NCI-H774 (cell line): ENCODE results near the gene ZNF536.
"Not testable (repeated sequence)": the region's sequence is repeated elsewhere in the genome, so short reads cannot be mapped to it uniquely, and the experiment has no call there.

ENCODE experiments used
- DNase-seq: peaks from one replicate; lab custom pipeline; 2025; lab: John Stamatoyannopoulos, UW

Gene ZNF536

DNA sequence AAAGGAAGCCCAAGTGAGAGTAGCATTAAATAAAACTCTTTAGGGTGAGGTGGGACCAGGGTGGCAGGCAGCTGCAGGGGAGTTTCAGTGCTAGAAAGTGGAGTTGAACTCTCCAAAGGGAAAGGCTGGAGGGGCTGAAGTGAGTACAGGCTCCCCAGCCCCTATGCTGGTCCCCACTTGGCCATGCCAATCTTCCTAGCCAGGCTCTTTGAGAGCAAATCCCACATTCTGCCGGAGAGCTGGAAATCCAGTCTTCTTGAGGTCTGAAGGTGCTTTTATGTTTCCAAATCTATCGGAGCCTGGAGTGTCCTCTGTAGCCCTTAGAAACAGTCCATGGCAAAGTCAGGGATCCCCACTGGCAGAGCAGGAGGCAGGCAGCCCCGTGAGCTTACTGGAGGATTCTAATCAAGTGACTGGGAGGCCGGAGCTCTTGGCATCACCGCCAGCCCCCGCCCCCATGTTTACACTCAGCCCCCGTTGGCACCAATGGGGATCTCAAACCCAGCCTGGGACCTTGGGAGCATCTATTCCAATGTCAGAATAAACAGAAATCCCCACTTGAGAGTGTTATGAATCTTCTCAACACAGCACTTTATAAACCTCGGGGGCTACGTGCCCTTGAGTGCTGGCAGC is 18.3 kb downstream of the ZNF536 start:
- no peak for DNase-seq

DNA sequence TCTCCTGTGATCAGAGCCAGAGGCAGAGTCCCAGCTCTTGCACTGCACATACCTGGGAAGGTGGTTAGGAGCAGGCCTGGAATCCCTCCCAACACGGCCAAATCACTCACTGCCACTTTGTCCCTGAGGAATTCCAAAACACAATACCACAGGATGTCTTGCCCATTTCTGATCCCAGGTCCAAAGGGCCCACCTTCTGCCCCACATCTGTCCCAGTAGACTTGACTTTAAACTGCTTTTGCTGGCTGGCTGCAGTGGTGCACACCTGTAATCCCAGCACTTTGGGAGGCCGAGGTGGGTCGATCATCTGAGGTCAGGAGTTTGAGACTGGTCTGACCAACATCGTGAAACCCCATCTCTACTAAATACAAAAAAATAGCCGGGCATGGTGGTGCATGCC is 18.9 kb downstream of the ZNF536 start:
- DNase-seq: no peak

DNA sequence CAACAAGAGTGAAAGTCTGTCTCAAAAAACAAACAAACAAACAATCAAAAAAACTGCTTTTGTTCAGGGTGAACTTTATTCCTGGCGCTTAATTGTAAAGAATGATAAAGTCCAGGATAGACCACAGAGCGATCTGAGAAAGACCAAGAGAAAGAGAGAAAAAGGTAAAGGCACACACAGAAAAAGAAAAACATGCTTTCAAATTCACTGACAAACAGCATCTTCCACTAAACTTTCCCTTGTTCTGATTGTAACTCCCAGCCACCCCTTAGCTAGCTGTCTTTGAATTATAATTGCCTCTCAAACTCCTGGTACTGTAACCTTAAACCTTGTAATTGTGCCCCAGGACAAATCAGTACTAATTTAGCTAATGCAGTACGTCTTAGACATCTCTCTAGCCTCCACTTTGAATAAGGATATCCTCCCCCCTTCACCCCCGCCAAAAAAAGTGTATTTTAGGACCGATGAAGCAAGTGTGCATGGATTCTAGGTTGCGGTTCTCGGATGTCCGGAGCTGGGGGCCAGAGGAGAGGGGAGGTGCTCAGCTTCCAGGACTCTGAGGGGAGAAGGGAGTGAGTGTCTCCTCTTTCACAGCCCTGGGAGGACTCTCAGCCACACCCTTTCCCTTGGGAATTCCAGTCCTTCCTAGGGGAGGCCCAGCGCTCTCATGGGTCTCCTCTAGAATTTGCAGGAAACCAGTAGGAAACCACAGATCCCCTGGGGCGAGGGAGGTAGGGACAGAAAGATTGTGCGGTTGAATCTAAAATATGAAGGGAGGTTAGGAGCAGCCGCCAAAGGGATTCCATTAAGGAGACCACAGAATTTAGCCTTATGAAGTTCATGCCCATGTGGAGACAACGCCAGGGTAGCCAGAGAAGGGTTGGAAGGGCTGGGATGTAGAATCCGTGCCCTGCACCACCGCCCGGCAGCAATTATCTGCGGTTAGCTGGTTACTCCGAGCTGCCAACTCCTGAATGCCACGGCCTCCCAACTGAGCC is 19.7 kb downstream of the ZNF536 start:
- DNase-seq: no peak

DNA sequence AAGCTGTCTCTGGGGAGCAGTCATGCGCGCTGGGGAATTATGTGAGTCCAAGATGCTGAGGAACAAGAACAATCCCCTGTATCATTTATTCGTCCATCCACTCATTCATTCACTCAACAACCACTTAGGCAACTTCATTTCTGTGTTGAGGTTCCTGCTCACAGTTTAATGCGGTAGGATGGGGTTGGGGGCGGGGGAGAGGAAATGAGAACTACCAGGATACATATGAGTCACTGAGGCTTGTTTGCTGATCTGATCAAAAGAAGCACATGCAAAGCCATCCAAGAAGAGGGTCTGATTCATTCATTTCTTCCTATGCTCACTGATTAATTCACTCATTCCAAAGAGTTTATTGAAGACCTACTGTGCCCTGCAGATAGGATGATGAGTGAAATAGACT is 20.9 kb downstream of the ZNF536 start:
- no peak for DNase-seq

DNA sequence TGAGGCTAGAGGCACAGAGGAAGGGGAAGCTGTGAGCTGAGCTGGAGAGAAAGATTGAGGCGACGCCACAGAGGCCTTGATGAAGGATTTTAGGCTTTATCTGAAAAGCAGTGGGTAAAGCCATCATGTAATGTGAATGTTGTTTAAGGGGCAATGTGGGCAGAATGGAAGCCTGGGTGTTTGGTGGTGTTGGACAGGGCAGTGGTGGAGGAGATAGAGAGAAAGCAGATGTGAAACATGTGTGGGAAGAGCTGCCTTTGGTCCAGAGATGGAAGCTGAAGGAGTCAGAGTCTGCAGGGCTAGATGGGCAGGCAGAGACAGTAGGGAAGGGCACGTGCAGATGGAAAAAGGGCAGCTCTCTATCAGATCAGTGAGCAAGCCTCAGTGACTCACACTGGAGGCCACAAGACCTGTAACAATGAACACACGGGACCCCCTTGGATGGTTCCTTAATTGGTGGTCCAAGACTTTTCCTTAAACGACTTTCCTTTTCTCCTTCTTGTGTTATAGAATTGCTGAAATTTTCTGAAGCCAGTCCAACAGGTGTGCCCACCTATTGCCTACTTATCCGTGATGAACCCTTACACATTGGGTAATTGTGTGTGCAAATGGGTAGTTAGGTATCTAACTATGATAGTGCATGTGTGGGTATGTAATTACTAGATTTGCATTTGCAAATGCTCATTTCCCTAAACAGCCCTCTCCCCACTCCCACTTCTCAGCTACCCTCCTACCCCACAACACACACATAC is 21.7 kb downstream of the ZNF536 start:
- no peak for DNase-seq

DNA sequence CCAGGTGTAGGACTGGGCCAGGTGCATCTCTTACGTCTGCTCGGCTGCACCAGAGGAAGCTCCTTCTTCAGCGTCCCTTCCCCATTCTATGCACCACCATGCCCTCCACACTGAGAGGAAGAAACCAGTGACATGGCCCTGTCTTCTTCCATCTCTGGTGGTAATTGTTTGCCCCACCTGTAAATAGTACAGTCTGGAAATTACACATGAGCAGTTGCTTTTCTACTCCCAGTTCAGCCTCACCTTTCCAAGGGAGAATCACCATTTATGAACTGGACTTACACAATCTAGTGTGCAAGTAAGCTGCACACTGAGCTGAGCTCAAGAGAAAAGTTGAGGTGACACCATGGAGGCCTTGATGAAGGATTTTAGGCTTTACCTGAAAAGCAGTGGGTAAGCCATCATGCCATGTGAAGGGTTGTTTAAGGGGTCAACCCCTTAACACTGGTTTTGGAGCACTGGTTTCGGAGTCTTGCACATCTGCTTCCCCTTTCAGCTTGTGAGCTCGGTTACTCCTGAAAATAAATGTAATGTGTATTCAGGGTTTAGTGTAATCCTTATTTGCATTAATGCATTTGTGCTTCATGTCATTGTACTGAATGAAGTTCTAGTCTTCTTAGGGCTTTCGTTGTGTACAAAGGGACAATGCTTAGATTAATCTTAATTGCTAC is 22.4 kb downstream of the ZNF536 start:
- no peak for DNase-seq

DNA sequence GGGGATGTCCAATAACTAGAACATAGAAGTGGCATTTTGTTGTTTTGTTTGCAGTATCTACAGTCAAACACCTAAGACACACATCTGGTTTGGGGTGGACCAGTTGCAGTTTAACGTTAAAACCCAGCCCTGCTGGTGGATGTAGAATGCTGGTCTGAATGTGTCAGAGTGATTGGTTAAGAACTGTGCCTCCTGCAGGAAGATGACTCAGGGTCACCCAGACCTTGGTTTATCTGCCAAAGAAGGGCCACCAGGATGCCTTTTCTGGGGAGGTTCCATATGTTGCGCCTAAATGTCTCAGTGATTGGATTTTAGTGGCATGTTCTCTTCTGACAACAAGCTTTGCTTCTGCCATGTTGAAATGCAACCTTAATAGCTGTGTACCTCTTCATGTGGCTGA is 23.1 kb downstream of the ZNF536 start:
- no peak for DNase-seq

DNA sequence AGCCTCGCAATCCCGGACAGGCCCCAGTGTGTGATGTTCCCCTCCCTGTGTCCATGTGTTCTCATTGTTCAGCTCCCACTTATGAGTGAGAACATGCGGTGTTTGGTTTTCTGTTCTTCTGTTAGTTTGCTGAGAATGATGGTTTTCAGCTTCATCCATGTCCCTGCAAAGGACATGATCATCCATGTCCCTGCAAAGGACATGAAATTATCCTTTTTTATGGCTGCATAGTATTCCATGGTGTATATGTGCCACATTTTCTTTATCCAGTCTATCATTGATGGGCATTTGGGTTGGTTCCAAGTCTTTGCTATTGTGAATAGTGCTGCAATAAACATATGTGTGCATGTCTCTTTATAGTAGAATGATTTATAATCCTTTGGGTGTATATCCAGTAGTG is 26.4 kb downstream of the ZNF536 start:
- not testable (repeated sequence) for DNase-seq

DNA sequence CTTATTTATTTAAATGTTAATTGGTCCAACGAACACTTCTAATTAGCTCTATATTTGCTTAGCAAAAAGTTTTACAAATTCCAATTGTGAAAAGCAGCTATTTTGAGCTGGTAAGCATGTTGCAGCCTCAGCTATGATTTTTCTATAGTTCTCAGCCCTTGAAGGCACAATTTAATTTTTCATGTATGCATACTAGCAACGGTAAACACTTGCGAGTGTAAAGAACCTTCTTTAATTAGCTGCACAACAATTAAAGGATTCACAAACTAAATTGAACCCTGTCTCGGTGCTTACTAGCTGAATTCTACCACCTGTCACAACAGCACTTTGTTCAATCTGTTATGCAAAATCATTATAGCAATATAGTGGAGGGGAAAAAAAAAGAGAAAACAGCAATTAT is 29.8 kb downstream of the ZNF536 start:
- DNase-seq: no peak

DNA sequence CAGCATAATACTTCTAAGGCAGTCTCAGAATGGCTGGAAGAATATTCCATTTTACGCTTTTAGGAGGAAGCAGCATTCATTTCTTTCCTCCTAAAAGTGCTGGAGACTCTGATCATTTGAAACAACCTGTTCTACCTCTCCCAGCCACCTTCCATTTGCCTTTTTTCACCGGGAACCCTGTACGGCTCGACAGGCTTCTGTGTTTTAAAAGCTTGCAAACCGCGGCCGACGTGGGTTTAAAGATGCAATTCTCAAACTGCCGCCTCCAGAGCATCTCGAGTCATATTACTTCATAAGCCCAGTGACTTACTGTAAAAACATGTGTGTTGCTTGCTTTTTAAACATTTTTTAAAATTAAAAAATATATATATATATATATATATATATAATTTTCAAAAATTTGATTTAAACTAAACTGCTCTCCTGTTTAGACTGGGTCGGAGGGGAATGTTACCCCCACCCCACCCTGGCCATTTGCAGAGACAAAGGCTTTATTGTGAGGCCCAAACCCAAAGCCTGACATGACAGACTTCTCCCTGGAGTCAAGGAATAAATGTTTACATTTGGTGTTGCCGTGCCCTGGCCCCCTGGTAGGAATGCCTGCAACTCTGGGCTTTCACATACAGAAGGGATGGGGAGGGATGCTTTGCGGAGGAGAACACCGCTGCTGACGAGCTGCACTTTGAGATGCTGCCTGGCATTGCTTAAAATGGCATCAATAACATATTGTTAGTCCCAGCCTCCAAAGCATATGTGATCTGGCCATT is 30.4 kb downstream of the ZNF536 start:
- DNase-seq: no peak

DNA sequence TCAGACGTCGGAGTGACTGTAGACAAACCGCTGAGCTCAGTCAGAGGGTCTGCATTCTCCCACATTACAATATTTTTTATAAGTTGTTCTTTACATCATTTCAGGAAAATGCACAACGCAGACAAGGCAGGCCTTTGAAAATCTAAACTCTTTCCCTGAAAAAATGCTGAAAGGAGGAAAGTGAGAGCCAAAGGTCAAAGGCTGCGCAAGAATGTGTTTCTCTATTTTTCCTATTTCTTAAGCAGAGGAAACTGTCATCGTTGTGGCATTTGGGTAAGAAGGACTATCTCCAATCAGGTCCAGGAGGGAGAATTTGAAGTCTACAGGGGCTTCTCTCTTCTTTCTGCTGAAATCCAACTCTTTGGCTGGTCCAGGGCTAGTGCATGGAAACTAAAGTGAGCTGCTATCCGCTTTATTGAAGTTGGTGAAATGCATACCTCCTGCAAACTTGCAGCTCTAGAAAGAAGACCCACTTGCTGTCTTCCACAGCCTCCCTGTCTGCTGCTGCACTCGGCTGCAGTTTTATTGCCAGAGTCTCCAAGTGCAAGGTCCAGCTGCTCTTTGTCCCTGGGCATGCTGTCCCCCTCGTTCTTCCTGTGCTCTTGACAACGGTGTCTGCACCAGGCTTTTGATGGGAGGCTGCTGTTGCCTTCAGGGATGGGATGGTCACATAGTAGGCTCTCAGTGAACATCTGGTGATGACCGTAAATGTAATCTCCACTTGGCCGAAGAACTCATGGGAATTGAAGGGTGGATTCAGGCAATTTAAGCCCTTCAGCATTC is 31.2 kb downstream of the ZNF536 start:
- DNase-seq: no peak

DNA sequence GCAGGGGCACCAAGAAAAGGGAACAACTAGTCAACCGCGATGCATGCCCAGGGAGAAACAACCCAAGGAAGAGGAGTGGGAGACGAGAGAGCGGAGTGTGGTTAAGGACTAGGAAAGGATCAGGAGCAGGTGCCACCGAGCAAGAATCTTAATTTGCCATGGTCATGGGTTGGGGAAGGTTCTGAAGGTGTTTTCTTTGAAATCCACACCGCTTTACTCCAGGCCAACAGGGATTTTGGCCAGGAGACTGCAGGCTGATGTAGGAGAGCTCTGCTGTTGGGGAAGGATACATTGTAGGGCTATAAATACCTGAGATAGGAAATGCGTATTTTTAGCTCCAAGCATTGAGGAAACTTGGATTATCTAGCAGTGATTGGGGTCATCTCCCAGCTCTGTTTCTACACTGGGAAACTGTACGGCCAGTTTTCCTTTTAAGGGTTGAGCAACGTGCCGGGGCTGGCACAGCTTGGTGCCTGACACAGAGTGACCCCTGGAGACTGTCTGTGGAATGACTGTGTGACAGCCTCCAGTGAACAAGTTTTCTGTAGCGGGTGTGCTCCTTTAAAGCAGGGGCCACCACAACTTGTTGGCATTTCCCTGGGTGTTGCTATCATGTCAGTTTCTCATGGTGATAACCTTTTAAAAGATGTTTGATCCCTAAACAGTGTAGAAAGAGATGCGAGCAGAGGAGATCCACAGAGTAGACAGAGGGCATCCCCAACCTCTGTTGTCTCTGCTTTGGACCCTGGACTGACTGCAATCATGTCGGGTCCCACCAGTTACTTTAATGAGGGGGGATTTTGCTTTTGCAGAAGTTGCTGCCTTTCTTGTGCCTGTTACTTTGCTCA is 34.3 kb downstream of the ZNF536 start:
- no peak for DNase-seq

DNA sequence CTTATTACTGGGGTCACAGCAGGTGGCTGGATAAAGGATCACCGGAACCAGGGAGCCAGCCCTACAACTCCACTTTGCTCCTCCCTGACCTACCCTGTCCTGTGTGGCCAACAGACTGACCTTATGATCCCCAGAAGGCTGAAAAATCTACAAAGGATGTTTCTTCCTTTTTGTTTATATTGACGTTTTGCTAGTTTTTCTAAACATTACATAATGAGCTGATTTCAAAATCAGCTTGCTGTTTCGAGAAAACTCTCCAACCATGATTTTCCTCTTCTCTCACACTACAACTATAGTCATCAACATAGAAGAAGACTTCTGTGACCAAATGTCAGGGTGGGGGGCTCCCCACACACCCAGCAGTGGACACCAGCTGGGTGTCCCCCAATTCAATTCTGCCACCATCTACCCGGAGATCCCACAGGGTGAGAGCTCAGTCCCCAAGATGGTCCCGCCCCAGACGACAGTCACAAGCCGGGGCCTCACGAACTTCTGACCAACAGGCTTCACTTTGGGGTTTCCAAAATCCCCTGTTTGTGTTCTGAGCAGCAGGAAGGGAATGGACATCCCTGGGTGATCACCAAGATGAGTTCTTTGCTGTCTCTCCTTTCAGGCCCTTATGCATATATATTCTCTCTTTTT is 35.0 kb downstream of the ZNF536 start:
- no peak for DNase-seq

DNA sequence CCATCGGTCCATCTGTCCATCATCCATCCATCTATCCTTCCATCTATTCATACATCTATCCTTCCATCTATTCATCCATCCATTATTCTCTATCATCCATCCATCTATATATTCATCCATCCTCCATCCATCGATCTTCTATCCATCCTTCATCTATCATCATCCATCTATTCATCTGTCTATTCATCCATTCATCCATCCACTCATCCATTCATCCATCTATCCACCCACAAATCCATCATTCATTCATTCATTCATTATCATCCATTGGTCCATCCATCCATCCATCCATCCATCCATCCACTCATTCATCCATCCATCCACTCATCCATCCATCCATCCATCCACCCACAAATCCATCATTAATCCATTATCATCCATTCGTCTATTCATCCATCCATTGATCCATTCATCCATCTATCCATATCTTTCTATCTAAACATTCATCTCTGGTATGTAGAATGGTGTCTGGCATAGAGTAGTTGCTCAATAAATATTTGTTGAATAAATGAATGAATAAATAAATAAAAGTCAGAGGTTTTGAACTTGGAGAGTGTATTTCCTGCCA is 36.6 kb downstream of the ZNF536 start:
- no peak for DNase-seq

DNA sequence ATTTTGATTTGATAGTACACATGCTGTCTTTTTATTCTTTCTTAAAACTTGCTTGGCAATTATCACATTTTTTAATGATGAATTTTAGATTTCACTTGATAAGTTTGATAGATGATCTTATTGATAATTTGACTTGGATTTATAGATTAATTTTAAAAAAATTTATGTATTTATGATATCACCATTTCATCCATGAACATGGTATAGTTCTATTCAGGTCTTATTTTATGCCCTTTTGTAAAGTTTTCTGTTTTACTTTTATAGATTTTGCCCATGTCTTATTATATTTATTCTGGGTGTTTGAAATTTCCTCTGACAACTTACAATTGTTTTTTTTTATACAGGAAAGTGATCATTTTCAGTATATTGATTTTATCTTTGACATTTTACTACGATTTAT is 39.5 kb downstream of the ZNF536 start:
- DNase-seq: no peak

DNA sequence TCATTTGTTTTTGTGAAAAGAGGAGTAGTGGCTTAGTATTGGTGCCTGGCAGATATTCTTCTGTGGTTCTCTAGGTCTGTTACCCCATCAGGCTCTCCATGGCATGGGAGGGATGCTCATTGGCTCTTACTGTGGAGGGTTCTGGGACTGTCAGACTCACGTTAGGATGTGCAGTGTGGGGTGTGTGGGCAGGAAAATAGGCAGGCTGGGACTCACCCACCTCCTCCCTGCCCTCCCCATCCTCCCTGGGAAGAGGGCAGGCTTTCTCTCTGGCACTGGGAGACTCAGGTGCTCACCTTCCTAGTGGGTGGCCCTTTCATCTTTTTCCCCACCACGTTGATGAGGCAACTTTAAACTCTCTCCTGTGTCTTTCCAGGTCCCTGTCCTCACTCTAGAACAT is 44.2 kb downstream of the ZNF536 start:
- DNase-seq: no peak

DNA sequence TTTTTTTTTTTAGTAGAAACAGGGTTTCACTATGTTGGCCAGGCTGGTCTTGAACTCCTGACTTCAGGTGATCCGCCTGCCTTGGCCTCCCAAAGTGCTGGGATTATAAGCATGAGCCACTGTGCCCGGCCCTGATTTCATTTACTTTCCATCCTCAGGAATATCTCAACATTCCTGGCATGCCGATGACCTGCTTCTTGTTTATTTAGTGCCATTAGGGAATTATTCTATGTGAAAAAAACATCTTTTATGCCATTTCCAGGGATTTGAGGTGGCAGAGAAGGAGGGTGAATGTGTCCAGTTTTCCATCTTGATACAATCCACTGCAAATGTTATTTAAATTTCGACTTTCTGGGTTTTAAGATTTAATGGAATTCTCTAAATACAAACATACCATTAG is 45.0 kb downstream of the ZNF536 start:
- DNase-seq: not testable (repeated sequence)

DNA sequence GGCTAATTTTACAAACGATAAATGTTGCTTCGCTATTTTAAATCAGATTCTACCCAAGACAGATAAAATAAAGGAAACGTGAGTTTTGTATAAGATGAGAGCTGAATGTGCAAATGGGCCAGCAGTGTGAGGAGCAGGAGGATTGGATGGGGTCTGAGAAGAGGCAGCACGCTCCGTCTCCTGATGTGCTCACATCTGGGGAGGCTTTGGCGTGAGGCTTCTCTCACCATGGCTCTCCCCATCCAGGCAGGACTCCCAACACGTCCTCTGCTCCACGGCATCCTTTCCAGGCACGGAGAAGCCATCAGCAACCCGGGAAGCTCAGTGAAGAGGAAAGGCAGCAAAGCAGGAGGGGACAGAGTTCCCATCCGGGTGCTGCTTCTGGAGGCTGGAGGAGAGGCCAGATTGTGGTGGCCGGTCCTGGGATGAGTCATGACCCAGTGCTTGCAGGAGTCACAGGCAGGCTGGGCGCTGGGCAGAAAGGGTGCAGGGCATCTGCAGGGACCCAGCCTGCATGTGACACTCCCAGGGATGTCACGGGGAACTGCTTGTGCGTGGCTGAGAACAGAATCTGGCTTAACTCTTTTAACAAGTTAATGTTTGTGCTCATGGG is 47.5 kb downstream of the ZNF536 start:
- no peak for DNase-seq
